ENCODE results near the gene TNFAIP2. TPM values are rescaled to one million over a fixed set of nuclear protein-coding genes. Genes with fewer than 3 reads are reported as not detected.

Gene TNFAIP2
- total RNA-seq, 2 experiments from 2014 or later: 1.1 to 1.2 TPM

- ATAC-seq: no peak
- DNase-seq: no peak
- Mint-ChIP-seq H3K4me1 (ENCODE audit: low read depth) (peaks cover 4% of the 10 kb centered on the region), H3K27me3 (peaks cover 23% of the 10 kb centered on the region), H3K36me3 (ENCODE audit: low read depth) (no peaks in the 10 kb centered on the region), H3K27ac (no peak overlapping the region), H3K9me3 (no peaks in the 10 kb centered on the region), H3K4me3 (no peak overlapping the region)
- TF ChIP-seq CTCF (IDR thresholded peaks at IDR 0.05): no peak
- CTCF ChIA-PET: interaction anchor here (1.4 to 1.8 kb wide), 3 partner anchors 39 to 191 kb away, joined by 3 to 5 read pairs (median 4); no protein-coding TSS in a partner anchor
- intact Hi-C loops (cut with micrococcal nuclease): loop anchor here (10.0 kb wide), 1 partner anchor 193 kb away; no protein-coding TSS in a partner anchor
- POLR2A ChIA-PET: no interaction called here
Observed at GRCh38 chr14:103101257-103101962, 21.9 kb upstream of the TNFAIP2 start.

GRCh38 chr14:103101963-103102688 lies 21.1 kb upstream of the TNFAIP2 start:
- Mint-ChIP-seq H3K36me3 (ENCODE audit: low read depth) (no peaks in the 10 kb centered on the region), H3K9me3 (no peaks in the 10 kb centered on the region), H3K4me1 (ENCODE audit: low read depth) (peaks cover 4% of the 10 kb centered on the region), H3K27me3 (peaks cover 23% of the 10 kb centered on the region), H3K27ac (no peak overlapping the region), H3K4me3 (no peak overlapping the region)
- intact Hi-C loops (cut with micrococcal nuclease): loop anchor here (10.0 kb wide), 1 partner anchor 193 kb away; no protein-coding TSS in a partner anchor
- ATAC-seq (no peak), DNase-seq (no peak)
- ChIA-PET CTCF (interaction anchor here (1.3 to 1.8 kb wide), 3 partner anchors 23 to 40 kb away, joined by 3 to 5 read pairs (median 4); no protein-coding TSS in a partner anchor), POLR2A (no interaction called here)
- no peak for TF ChIP-seq CTCF (IDR thresholded peaks at IDR 0.05)

GRCh38 chr14:103102689-103103260 lies 20.5 kb upstream of the TNFAIP2 start:
- no peaks in the 10 kb centered on the region for H3K9me3 Mint-ChIP-seq
- no peak for TF ChIP-seq CTCF (IDR thresholded peaks at IDR 0.05)
- CTCF ChIA-PET: interaction anchor here (0.7 to 1.8 kb wide), 5 partner anchors 23 to 191 kb away, joined by 3 to 5 read pairs (median 4); no protein-coding TSS in a partner anchor
- intact Hi-C loops (cut with micrococcal nuclease): loop anchor here (10.0 kb wide), 1 partner anchor 192 kb away; no protein-coding TSS in a partner anchor
- no peaks in the 10 kb centered on the region for H3K36me3 Mint-ChIP-seq (ENCODE audit: low read depth)
- DNase-seq (no peak), ATAC-seq (no peak)
- POLR2A ChIA-PET: interaction anchor here (1.4 kb wide), 1 partner anchor 233 kb away, joined by 6 read pairs; no protein-coding TSS in a partner anchor
- H3K27me3 Mint-ChIP-seq: peaks cover 22% of the 10 kb centered on the region
- no peak overlapping the region for H3K27ac Mint-ChIP-seq
- H3K4me1 Mint-ChIP-seq (ENCODE audit: low read depth): peaks cover 4% of the 10 kb centered on the region
- H3K4me3 Mint-ChIP-seq: no peak overlapping the region

- Mint-ChIP-seq H3K27ac (no peak overlapping the region), H3K9me3 (no peaks in the 10 kb centered on the region), H3K4me1 (ENCODE audit: low read depth) (peaks cover 5% of the 10 kb centered on the region), H3K36me3 (ENCODE audit: low read depth) (no peaks in the 10 kb centered on the region), H3K4me3 (no peak overlapping the region), H3K27me3 (peaks cover 22% of the 10 kb centered on the region)
- POLR2A ChIA-PET: interaction anchor here (1.4 kb wide), 1 partner anchor 232 kb away, joined by 6 read pairs; no protein-coding TSS in a partner anchor
- intact Hi-C loops (cut with micrococcal nuclease): loop anchor here (10.0 kb wide), 1 partner anchor 191 kb away; no protein-coding TSS in a partner anchor
- DNase-seq: no peak
- TF ChIP-seq CTCF (IDR thresholded peaks at IDR 0.05): no peak
- CTCF ChIA-PET: interaction anchor here (0.7 to 3.1 kb wide), 17 partner anchors 9 to 553 kb away, joined by 3 to 47 read pairs (median 5); partner anchors contain the start of gene EXOC3L4
- no peak for ATAC-seq
Observed at GRCh38 chr14:103103461-103104388, 19.5 kb upstream of the TNFAIP2 start.
